B cell (primary cell): Measurements from ENCODE around the gene BTBD17. TPM values are rescaled to one million over a fixed set of nuclear protein-coding genes. Genes with fewer than 3 reads are reported as not detected.

Experiments
- ATAC-seq: fragments of 200-7000 bp; cut with Tn5 transposase; one replicate; pipeline ENCODE4 v1.10.0; 2021; ENCODE audit warnings: low read depth, mild to moderate bottlenecking, moderate number of reproducible peaks, moderate library complexity
- CTCF ChIA-PET: fragments of 350-600 bp; sonication (Branson Sonifier 250); formaldehyde crosslinking; loops from one replicate; lab custom pipeline; 2021; ENCODE audit warnings: antibody characterized with exemption, inconsistent platforms; lab: Charles Lee
- POLR2A ChIA-PET: fragments of 350-600 bp; sonication (Branson Sonifier 250); formaldehyde crosslinking; loops from one replicate; lab custom pipeline; 2021; ENCODE audit warnings: antibody characterized with exemption; lab: Charles Lee
- DNase-seq: peaks from one replicate; pipeline ENCODE4 v3.0.0; 2013
- H2AFZ ChIP-seq: 2 replicates; pipeline ENCODE4 v1.6.1; 2012; ENCODE audit warnings: mild to moderate bottlenecking, low read depth, low read length; ENCODE audit not compliant: insufficient read depth, poor library complexity, severe bottlenecking
- H3K27ac ChIP-seq, 2 donors: 1 replicate in 1 of 2; 2 replicates in 1 of 2; pipeline ENCODE4 v1.5.1; 2012 to 2013; ENCODE audit warnings: low read length in 2 of 2, mild to moderate bottlenecking in 2 of 2, moderate library complexity in 1 of 2
- H3K27me3 ChIP-seq, 4 experiments: fragments of 200-600 bp in 1 of 4; sonication (generic) in 1 of 4; replicated peaks in 1 of 4; 1 replicate in 2 of 4; 2 replicates in 2 of 4; pipeline versions ENCODE4 v1.6.1 to v1.7.0; 2013 to 2016; ENCODE audit warnings: low read length in 3 of 4, mild to moderate bottlenecking in 2 of 4, mixed read lengths in 1 of 4, moderate library complexity in 1 of 4; ENCODE audit not compliant: insufficient read depth in 4 of 4, control insufficient read depth in 3 of 4; ENCODE audit errors: control extremely low read depth in 1 of 4
- H3K36me3 ChIP-seq, 2 experiments: replicated peaks in 1 of 2; 1 replicate in 1 of 2; 2 replicates in 1 of 2; pipeline versions ENCODE4 v1.6.1 to v1.7.1; 2013; ENCODE audit warnings: low read length in 1 of 2; ENCODE audit not compliant: insufficient read depth in 2 of 2, control insufficient read depth in 1 of 2; ENCODE audit errors: control extremely low read depth in 1 of 2, extremely low read depth in 1 of 2
- H3K4me1 ChIP-seq, 2 donors: fragments of 200-600 bp in 1 of 2; sonication (generic) in 1 of 2; 1 replicate in 1 of 2; 2 replicates in 1 of 2; pipeline versions ENCODE4 v1.5.1 to v1.6.1; 2013 to 2017; ENCODE audit warnings: low read length in 2 of 2; ENCODE audit not compliant: control insufficient read depth in 2 of 2, insufficient read depth in 2 of 2
- H3K4me2 ChIP-seq: replicated peaks from 2 replicates; pipeline ENCODE3; 2012; ENCODE audit warnings: mild to moderate bottlenecking, low read depth, low read length; ENCODE audit not compliant: poor library complexity, severe bottlenecking
- H3K4me3 ChIP-seq, 5 experiments: fragments of 200-600 bp in 1 of 5; sonication (generic) in 1 of 5; 1 replicate in 3 of 5; 2 replicates in 2 of 5; pipeline versions ENCODE4 v1.5.1 to v1.7.0; 2011 to 2016; ENCODE audit warnings: low read length in 4 of 5, mild to moderate bottlenecking in 4 of 5, low read depth in 2 of 5, control low read depth in 1 of 5, moderate library complexity in 1 of 5; ENCODE audit not compliant: insufficient read depth in 1 of 5; ENCODE audit errors: control extremely low read depth in 1 of 5, extremely low read depth in 1 of 5
- H3K79me2 ChIP-seq: fragments of 200-600 bp; sonication (generic); one replicate; pipeline ENCODE4 v1.6.0; 2016; ENCODE audit warnings: low read length; ENCODE audit not compliant: control insufficient read depth, insufficient read depth
- H3K9ac ChIP-seq: fragments of 200-600 bp; sonication (generic); 2 replicates; pipeline ENCODE4 v1.6.1; 2017; ENCODE audit warnings: mild to moderate bottlenecking, low read length, moderate library complexity
- H3K9me3 ChIP-seq, 3 donors: one replicate each; pipeline versions ENCODE4 v1.6.1 to v1.7.1; 2013; ENCODE audit warnings: low read length in 2 of 3; ENCODE audit not compliant: control insufficient read depth in 2 of 3, insufficient read depth in 1 of 3; ENCODE audit errors: control extremely low read depth in 1 of 3
- H4K20me1 ChIP-seq: 2 replicates; pipeline ENCODE4 v1.6.0; 2012; ENCODE audit warnings: mild to moderate bottlenecking, low read length; ENCODE audit not compliant: insufficient read depth, control insufficient read depth, poor library complexity, severe bottlenecking
- H3K27ac Mint-ChIP-seq: one replicate; pipeline ENCODE4 v1.8.0; 2021; ENCODE audit warnings: mixed read lengths
- H3K27me3 Mint-ChIP-seq: one replicate; pipeline ENCODE4 v1.8.0; 2021; ENCODE audit warnings: mixed read lengths
- H3K4me1 Mint-ChIP-seq: one replicate; pipeline ENCODE4 v1.8.0; 2021; ENCODE audit warnings: mixed read lengths
- H3K4me3 Mint-ChIP-seq: one replicate; pipeline ENCODE4 v1.8.0; 2021; ENCODE audit warnings: mixed read lengths
- H3K9me3 Mint-ChIP-seq: one replicate; pipeline ENCODE4 v1.8.0; 2022; ENCODE audit warnings: mixed read lengths; ENCODE audit not compliant: insufficient read depth
- EZH2 ChIP-seq: IDR thresholded peaks from 2 replicates; pipeline ENCODE4 v1.6.1; 2012; ENCODE audit warnings: borderline replicate concordance, low read depth, mild to moderate bottlenecking, moderate library complexity, low read length; ENCODE audit not compliant: insufficient read depth, poor library complexity, severe bottlenecking
- WGBS: methylation state at CpG from one replicate; pipeline ENCODE4 v1.1.5; 2013; ENCODE audit warnings: missing lambda C conversion rate; ENCODE audit not compliant: insufficient coverage; 5-methylcytosine and 5-hydroxymethylcytosine counted together
- intact Hi-C: fragments of 100-400 bp; cut with micrococcal nuclease; formaldehyde crosslinking; loops from one replicate; pipeline ENCODE4 v1.10.0; 2022
- polyA plus RNA-seq: library from polyadenylated mRNA; depleted of rRNA; stranded (reverse); fragments of >200 nt; gene quantifications from 2 replicates; pipeline ENCODE4 v1.2.3, GENCODE V29; 2012
- total RNA-seq, 2 donors: library from RNA; stranded (reverse); fragments of 120-200 nt in 1 of 2; gene quantifications; 1 replicate in 1 of 2; 2 replicates in 1 of 2; pipeline versions ENCODE4 v1.2.3 to v1.2.4, GENCODE V29; 2013 to 2022
- TF ChIP-seq, protein P1 (sequence below): fragments of 200-600 bp; IDR thresholded peaks from one replicate; pipeline ENCODE4 v1.8.0; 2022; ENCODE audit warnings: antibody characterized with exemption, mild to moderate bottlenecking

The BTBD17 gene
- total and polyA plus RNA-seq, 2 donors (not counting 1 experiment from before 2014, with no cell fraction given), result not detected

- WGBS, result 91% methylated on average over 16 of the region's 19 CpGs
- H3K9ac ChIP-seq, result no peak overlapping the region
- peaks cover 33% of the 10 kb centered on the region for H3K27me3 Mint-ChIP-seq
- intact Hi-C loops, result no loop called here
- H3K9me3 Mint-ChIP-seq, result no peaks in the 10 kb centered on the region
- H3K4me1 Mint-ChIP-seq, result peaks cover 4% of the 10 kb centered on the region
- ChIA-PET POLR2A (interaction anchor here (0.6 kb wide), 1 partner anchor 405 kb away, joined by 7 read pairs; no protein-coding TSS in a partner anchor), CTCF (no interaction called here)
- no peaks in the 10 kb centered on the region for H4K20me1 ChIP-seq
- ATAC-seq, result no peak
- no peak for DNase-seq
- H3K4me1 ChIP-seq, result no peaks in the 10 kb centered on the region
- H2AFZ ChIP-seq, result no peak overlapping the region
- H3K4me3 Mint-ChIP-seq, result no peak overlapping the region
- peaks cover 0 to 21% (median 4%) of the 10 kb centered on the region in 4 experiments for H3K27me3 ChIP-seq
- no peaks in the 10 kb centered on the region for H3K9me3 ChIP-seq
- H3K79me2 ChIP-seq, result no peaks in the 10 kb centered on the region
- H3K36me3 ChIP-seq, result no peaks in the 10 kb centered on the region
- no peak overlapping the region for H3K4me3 ChIP-seq
- no peak for TF ChIP-seq EZH2
- TF ChIP-seq, protein P1, sequence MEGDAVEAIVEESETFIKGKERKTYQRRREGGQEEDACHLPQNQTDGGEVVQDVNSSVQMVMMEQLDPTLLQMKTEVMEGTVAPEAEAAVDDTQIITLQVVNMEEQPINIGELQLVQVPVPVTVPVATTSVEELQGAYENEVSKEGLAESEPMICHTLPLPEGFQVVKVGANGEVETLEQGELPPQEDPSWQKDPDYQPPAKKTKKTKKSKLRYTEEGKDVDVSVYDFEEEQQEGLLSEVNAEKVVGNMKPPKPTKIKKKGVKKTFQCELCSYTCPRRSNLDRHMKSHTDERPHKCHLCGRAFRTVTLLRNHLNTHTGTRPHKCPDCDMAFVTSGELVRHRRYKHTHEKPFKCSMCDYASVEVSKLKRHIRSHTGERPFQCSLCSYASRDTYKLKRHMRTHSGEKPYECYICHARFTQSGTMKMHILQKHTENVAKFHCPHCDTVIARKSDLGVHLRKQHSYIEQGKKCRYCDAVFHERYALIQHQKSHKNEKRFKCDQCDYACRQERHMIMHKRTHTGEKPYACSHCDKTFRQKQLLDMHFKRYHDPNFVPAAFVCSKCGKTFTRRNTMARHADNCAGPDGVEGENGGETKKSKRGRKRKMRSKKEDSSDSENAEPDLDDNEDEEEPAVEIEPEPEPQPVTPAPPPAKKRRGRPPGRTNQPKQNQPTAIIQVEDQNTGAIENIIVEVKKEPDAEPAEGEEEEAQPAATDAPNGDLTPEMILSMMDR, result no peak
- no peak overlapping the region for H3K4me2 ChIP-seq
- no peak overlapping the region for H3K27ac ChIP-seq
- H3K27ac Mint-ChIP-seq, result no peak overlapping the region
These were observed 12.5 kb downstream of the BTBD17 start for GRCh38 chr17:74349120-74349519.

DNA sequence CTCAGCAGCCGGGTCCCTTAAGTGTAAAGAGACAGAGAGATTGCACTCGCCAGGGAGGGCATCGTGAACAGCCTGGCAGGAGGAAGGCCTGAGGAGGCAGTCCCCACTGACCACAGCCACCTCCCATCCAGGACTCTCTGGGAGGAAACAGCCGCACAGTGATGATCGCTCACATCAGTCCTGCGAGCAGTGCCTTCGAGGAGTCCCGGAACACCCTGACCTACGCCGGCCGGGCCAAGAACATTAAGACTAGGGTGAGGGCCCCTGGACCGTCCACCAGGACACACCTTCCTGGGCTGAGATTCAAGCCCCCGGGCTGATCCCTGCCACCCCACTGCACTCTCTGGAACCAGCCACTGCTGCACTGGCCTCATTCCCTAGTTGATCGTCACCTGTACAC is 14.0 kb downstream of the BTBD17 start:
- Mint-ChIP-seq H3K4me3 (no peak overlapping the region), H3K4me1 (no peaks in the 10 kb centered on the region), H3K9me3 (no peaks in the 10 kb centered on the region), H3K27ac (no peak overlapping the region), H3K27me3 (peaks cover 22% of the 10 kb centered on the region)
- peaks cover 0 to 7% (median 2%) of the 10 kb centered on the region in 4 experiments for H3K27me3 ChIP-seq
- DNase-seq, result no peak
- no peak overlapping the region for H2AFZ ChIP-seq
- no peak overlapping the region for H3K4me2 ChIP-seq
- ChIA-PET POLR2A (no interaction called here), CTCF (no interaction called here)
- no peaks in the 10 kb centered on the region for H3K79me2 ChIP-seq
- no peak overlapping the region for H3K27ac ChIP-seq
- H3K4me1 ChIP-seq, result no peaks in the 10 kb centered on the region
- H4K20me1 ChIP-seq, result no peaks in the 10 kb centered on the region
- intact Hi-C loops, result no loop called here
- no peaks in the 10 kb centered on the region for H3K9me3 ChIP-seq
- no peak overlapping the region for H3K9ac ChIP-seq
- TF ChIP-seq EZH2, result no peak
- TF ChIP-seq, protein P1, result no peak
- no peak for ATAC-seq
- 91% methylated on average over 13 of the region's 14 CpGs for WGBS
- H3K4me3 ChIP-seq, result no peak overlapping the region
- H3K36me3 ChIP-seq, result no peaks in the 10 kb centered on the region
